ENCODE results near the gene UBE2Z. TPM values are rescaled to one million over a fixed set of nuclear protein-coding genes. Genes with fewer than 3 reads are reported as not detected.

Gene UBE2Z
- total and polyA plus RNA-seq, 8 donors: 65.8 to 108 (median 101) TPM

DNA sequence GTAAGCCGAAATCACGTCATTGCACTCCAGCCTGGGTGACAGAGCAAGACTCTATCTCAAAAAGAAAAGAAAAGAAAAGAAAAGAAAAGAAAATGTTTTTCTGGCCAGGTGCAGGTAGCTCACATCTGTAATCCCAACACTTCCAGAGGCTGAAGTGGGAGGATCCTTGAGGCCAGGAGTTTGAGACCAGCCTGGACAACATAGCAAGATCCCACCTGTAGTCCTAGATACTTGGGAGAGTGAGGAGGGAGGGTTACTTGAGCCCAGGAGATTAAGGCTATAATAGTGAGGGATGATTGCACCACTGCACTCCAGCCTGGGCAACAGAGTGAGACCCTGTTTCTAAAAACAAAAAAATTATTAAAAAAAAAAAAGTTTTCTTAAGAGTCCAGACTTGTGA is 18.1 kb upstream of the UBE2Z start:
- intact Hi-C loops (cut with DNase I): no loop called here
- DNase-seq: no peak

GRCh38 chr17:48892940-48893645 is 15.1 kb upstream of the UBE2Z start:
- H3K36me3 ChIP-seq: peaks cover 0 to 31% of the 10 kb centered on the region in 2 donors
- no peaks in the 10 kb centered on the region for H3K9me3 ChIP-seq
- no peak for TF ChIP-seq CTCF (IDR thresholded peaks at IDR 0.05)
- H3K4me1 ChIP-seq: peaks cover 8 to 17% of the 10 kb centered on the region in 2 donors
- H3K4me3 ChIP-seq: peak overlapping the region; percentile 69 to 84
- DNase-seq (peak in 1 of 4 donors; percentile 17), ATAC-seq (no peak)
- intact Hi-C loops (cut with DNase I): no loop called here
- no peaks in the 10 kb centered on the region for H3K27me3 ChIP-seq
- H3K27ac ChIP-seq: peak overlapping the region; percentile 57 to 85

More for the DNA sequence above, 18.1 kb upstream of the UBE2Z start:
- H3K27ac ChIP-seq: no peak overlapping the region
- no peak overlapping the region for H3K4me3 ChIP-seq
- peaks cover 8 to 17% of the 10 kb centered on the region in 2 donors for H3K4me1 ChIP-seq
- no peaks in the 10 kb centered on the region for H3K9me3 ChIP-seq
- peaks cover 0 to 4% of the 10 kb centered on the region in 2 donors for H3K36me3 ChIP-seq
- ATAC-seq: no peak
- no peak for TF ChIP-seq CTCF (IDR thresholded peaks at IDR 0.05)
- H3K27me3 ChIP-seq: no peaks in the 10 kb centered on the region

DNA sequence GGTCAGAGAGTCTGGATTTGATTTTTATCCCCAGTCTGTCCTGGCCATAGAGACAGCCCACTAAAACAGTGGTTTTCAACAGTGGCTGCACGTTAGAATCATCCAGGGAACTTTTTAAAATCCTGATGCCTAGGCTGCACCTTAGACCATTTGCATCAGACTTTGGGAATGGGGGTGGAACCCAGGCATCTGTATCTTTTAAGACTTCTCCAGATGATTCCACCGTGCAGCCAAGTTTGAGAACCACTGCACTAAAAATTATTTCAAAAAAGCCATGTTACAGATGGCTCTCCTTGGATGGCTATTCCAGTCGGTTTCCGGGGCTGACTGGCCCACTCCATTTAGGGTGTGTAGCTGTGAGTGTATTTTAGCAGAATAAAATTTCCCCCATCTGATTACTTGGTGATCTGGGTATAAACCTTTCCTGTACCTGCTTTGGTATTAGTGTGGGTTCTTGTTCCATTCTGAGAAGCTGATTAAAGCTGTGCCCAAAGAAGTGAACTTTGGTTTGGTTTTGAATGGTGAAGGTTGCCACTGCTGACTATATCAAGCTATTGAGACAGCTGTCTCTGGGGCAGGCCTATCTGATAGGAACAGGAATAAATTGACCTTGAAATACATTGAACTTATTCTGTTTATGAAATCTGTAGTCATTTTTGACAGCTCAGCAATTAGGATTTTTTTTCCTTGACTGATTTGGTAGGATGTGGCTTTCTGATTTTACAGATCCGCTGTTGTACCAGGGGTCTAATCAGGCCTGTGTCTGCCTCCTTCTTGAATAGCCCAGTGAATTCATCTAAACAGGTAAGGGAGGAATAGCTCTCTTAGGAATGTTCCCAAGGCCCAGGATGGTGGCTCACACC is 14.3 kb upstream of the UBE2Z start:
- no peak for TF ChIP-seq CTCF (IDR thresholded peaks at IDR 0.05)
- H3K4me3 ChIP-seq: peak overlapping the region; percentile 69 to 84
- ATAC-seq (no peak), DNase-seq (no peak)
- peaks cover 0 to 35% of the 10 kb centered on the region in 2 donors for H3K36me3 ChIP-seq
- peaks cover 8 to 17% of the 10 kb centered on the region in 2 donors for H3K4me1 ChIP-seq
- H3K9me3 ChIP-seq: no peaks in the 10 kb centered on the region
- H3K27me3 ChIP-seq: no peaks in the 10 kb centered on the region
- H3K27ac ChIP-seq: no peak overlapping the region
- intact Hi-C loops (cut with DNase I): no loop called here

- H3K27me3 ChIP-seq: no peaks in the 10 kb centered on the region
- peaks cover 8 to 17% of the 10 kb centered on the region in 2 donors for H3K4me1 ChIP-seq
- H3K4me3 ChIP-seq: no peak overlapping the region
- intact Hi-C loops (cut with DNase I): no loop called here
- no peak overlapping the region for H3K27ac ChIP-seq
- no peaks in the 10 kb centered on the region for H3K9me3 ChIP-seq
- no peak for TF ChIP-seq CTCF (IDR thresholded peaks at IDR 0.05)
- ATAC-seq (no peak), DNase-seq (no peak)
- H3K36me3 ChIP-seq: peaks cover 0 to 35% of the 10 kb centered on the region in 2 donors
Measured at GRCh38 chr17:48894886-48895285, 13.3 kb upstream of the UBE2Z start.

GRCh38 chr17:48901241-48901640 is 7.0 kb upstream of the UBE2Z start:
- DNase-seq: no peak
- TF ChIP-seq CTCF (IDR thresholded peaks at IDR 0.05): no peak
- H3K27me3 ChIP-seq: no peaks in the 10 kb centered on the region
- intact Hi-C loops (cut with DNase I): no loop called here
- H3K36me3 ChIP-seq: peaks cover 0 to 20% of the 10 kb centered on the region in 2 donors
- H3K27ac ChIP-seq: no peak overlapping the region
- no peak overlapping the region for H3K4me3 ChIP-seq
- no peaks in the 10 kb centered on the region for H3K9me3 ChIP-seq
- no peak for ATAC-seq
- H3K4me1 ChIP-seq: no peaks in the 10 kb centered on the region
